ENCODE measurements around the gene MAP3K3.

DNA sequence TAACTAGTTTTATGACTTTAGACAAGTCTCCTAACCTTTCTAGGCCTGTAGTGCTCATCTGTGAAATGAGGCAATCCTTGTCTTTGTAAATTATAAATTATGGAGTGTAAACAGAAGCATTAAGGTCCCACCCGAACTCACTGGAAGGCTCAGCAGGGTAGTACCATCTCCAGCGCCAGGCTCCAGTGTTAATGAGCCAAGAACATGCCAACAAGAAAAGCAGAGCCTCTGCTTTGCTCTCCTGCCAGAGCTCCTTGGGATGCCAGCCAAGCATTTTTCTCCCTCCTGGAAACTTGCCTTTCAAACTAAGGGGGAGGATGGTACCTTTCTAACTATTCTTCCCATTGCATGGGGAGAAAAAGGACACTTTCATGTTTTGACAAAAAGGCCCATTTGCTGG, 62.8 kb downstream of the MAP3K3 start:
- TF ChIP-seq CTCF (IDR thresholded peaks at IDR 0.05), result no peak
- no peak for TF ChIP-seq POLR2A (IDR thresholded peaks at IDR 0.05)

Data from suprapubic skin (tissue), 3 donors.